Caco-2 (cell line): ENCODE measurements around the gene SEMA4D. TPM values are rescaled to one million over a fixed set of nuclear protein-coding genes. Genes with fewer than 3 reads are reported as not detected.

Experiments used
- BruUV-seq: library from RNA; stranded (reverse); fragments of 400-500 nt; replicated peaks from 2 replicates; lab custom pipeline; 2021; lab: Mats Ljungman, UMichigan
- CTCF ChIA-PET: fragments of 300-600 bp; sonication (Branson Sonifier 250); formaldehyde crosslinking; loops from one replicate; lab custom pipeline; 2022; ENCODE audit warnings: antibody characterized with exemption; lab: Charles Lee
- POLR2A ChIA-PET: fragments of 300-600 bp; sonication (Branson Sonifier 250); formaldehyde crosslinking; loops from one replicate; lab custom pipeline; 2022; ENCODE audit warnings: antibody characterized with exemption; lab: Charles Lee
- DNase-seq, 2 experiments: peaks; one replicate each; pipeline versions ENCODE4 v3.0.0 to v3.0.0-alpha.2; 2020 to 2022
- H3K27me3 ChIP-seq: replicated peaks from 2 replicates; pipeline ENCODE4 v1.6.0; 2011; ENCODE audit warnings: low read length; ENCODE audit not compliant: control insufficient read depth, insufficient read depth
- H3K36me3 ChIP-seq: 2 replicates; pipeline ENCODE4 v1.5.1; 2011; ENCODE audit warnings: low read length; ENCODE audit not compliant: control insufficient read depth, insufficient read depth
- H3K4me1 ChIP-seq: fragments of 250-450 bp; sonication (Bioruptor Pico); 2 replicates; pipeline ENCODE4 v1.5.1; 2020; ENCODE audit warnings: mild to moderate bottlenecking
- H3K4me3 ChIP-seq: 2 replicates; pipeline ENCODE4 v1.5.1; 2011; ENCODE audit warnings: low read depth, mild to moderate bottlenecking, control low read depth, low read length
- H3K9me3 ChIP-seq: fragments of 250-450 bp; sonication (Bioruptor Pico); 2 replicates; pipeline ENCODE4 v1.5.1; 2020; ENCODE audit warnings: mild to moderate bottlenecking, moderate library complexity
- H3K27ac Mint-ChIP-seq: one replicate; pipeline ENCODE4 v1.8.0; 2022; ENCODE audit warnings: mixed read lengths; ENCODE audit not compliant: unreplicated experiment
- H3K27me3 Mint-ChIP-seq: one replicate; pipeline ENCODE4 v1.8.0; 2022; ENCODE audit warnings: mixed read lengths; ENCODE audit not compliant: insufficient read depth, unreplicated experiment
- H3K36me3 Mint-ChIP-seq: one replicate; pipeline ENCODE4 v1.8.0; 2022; ENCODE audit warnings: mild to moderate bottlenecking, mixed read lengths; ENCODE audit not compliant: insufficient read depth, unreplicated experiment
- H3K4me1 Mint-ChIP-seq: one replicate; pipeline ENCODE4 v1.8.0; 2022; ENCODE audit warnings: low read depth, mixed read lengths; ENCODE audit not compliant: unreplicated experiment
- H3K4me3 Mint-ChIP-seq: one replicate; pipeline ENCODE4 v1.8.0; 2022; ENCODE audit warnings: mild to moderate bottlenecking, moderate library complexity, mixed read lengths; ENCODE audit not compliant: unreplicated experiment
- H3K9me3 Mint-ChIP-seq: one replicate; pipeline ENCODE4 v1.8.0; 2022; ENCODE audit warnings: mixed read lengths; ENCODE audit not compliant: unreplicated experiment
- intact Hi-C: fragments of 100-400 bp; cut with micrococcal nuclease; formaldehyde crosslinking; loops from one replicate; pipeline ENCODE4 v1.10.0; 2022; ENCODE audit not compliant: unreplicated experiment
- total RNA-seq: library from RNA; stranded (reverse); gene quantifications from 2 replicates; pipeline ENCODE4 v1.2.3, GENCODE V29; 2022
- TF ChIP-seq, protein P1 (sequence below), 2 experiments: fragments of 200-600 bp in 1 of 2; IDR thresholded peaks; 1 replicate in 1 of 2; 2 replicates in 1 of 2; pipeline versions ENCODE4 v1.5.1 to v1.8.0; 2011 to 2022; ENCODE audit warnings: antibody characterized with exemption in 1 of 2, control low read depth in 1 of 2, inconsistent platforms in 1 of 2, low read depth in 1 of 2, low read length in 1 of 2, mild to moderate bottlenecking in 1 of 2, moderate library complexity in 1 of 2; ENCODE audit not compliant: insufficient read depth in 1 of 2, severe bottlenecking in 1 of 2, unreplicated experiment in 1 of 2

The SEMA4D gene
- total RNA-seq, 1 experiment from 2014 or later: 17.1 TPM

DNA sequence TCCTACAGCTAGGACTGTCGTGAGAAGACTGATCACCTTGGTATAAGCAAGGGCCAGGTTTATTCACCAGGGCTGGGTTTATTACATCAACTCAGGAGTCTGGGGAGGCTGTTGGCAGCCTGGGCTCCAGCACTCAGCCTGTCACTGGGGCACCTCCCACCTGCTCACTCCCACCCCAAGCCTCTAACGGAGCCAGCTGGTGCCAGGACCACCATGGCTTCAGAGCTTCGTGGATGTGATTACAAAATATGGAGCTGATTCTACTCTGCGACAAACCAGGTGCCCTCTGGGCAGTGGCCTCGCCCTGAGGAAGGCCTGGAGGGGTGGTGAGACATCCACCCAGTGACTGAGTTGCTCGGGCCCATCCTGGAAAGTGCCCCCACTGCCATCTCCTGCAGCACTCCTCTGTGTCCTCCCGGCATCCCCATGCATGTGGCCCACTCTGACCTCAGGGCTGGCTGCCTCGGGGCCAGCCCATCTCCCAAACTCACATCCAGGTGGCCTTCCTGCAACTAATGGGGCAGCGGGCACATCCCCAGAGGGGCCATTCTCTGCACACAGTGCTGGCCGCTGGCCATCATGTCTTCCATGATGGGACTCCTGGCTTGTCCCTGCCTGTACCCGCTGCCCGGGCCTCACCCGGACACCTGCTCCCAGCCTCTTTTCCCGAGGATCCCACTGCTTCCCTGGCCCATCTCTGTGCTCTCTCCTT, 130.0 kb downstream of the SEMA4D start:
- Mint-ChIP-seq H3K27ac (no peak overlapping the region), H3K4me1 (no peaks in the 10 kb centered on the region), H3K36me3 (no peaks in the 10 kb centered on the region), H3K27me3 (no peaks in the 10 kb centered on the region), H3K9me3 (no peaks in the 10 kb centered on the region), H3K4me3 (no peak overlapping the region)
- intact Hi-C loops: no loop called here
- no peak overlapping the region for H3K4me3 ChIP-seq
- ChIA-PET CTCF (no interaction called here), POLR2A (interaction anchor here (0.6 kb wide), 1 partner anchor 83 kb away, joined by 9 read pairs; no protein-coding TSS in a partner anchor)
- DNase-seq: no peak
- no TSS peak for BruUV-seq
- no peaks in the 10 kb centered on the region for H3K9me3 ChIP-seq
- TF ChIP-seq, protein P1, sequence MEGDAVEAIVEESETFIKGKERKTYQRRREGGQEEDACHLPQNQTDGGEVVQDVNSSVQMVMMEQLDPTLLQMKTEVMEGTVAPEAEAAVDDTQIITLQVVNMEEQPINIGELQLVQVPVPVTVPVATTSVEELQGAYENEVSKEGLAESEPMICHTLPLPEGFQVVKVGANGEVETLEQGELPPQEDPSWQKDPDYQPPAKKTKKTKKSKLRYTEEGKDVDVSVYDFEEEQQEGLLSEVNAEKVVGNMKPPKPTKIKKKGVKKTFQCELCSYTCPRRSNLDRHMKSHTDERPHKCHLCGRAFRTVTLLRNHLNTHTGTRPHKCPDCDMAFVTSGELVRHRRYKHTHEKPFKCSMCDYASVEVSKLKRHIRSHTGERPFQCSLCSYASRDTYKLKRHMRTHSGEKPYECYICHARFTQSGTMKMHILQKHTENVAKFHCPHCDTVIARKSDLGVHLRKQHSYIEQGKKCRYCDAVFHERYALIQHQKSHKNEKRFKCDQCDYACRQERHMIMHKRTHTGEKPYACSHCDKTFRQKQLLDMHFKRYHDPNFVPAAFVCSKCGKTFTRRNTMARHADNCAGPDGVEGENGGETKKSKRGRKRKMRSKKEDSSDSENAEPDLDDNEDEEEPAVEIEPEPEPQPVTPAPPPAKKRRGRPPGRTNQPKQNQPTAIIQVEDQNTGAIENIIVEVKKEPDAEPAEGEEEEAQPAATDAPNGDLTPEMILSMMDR (IDR thresholded peaks at IDR 0.05; ENCODE audit: insufficient read depth in 1 of 2, low read depth in 1 of 2, low read length in 1 of 2, severe bottlenecking in 1 of 2, unreplicated experiment in 1 of 2): no peak
- H3K36me3 ChIP-seq: no peaks in the 10 kb centered on the region
- H3K4me1 ChIP-seq: no peaks in the 10 kb centered on the region
- no peaks in the 10 kb centered on the region for H3K27me3 ChIP-seq

DNA sequence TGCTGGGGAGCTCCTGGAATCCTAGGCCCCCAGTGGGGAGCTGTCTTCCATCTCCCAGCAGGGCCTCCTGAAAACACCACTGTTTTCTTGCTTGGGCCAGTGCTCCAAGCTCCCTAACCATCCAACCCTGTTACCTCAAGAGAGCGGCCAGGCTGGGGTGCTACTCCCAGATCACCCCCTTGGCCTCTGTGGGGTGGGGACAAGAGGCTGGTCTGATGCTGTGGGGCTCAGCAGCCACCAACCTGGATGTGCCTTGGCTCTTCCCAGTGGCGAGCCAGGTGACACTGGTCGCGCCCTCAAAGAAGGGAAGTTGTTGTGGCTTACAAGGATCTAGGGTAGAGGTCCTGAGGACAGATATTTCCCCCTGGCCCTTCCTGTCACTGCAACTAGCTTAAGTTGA, 130.6 kb downstream of the SEMA4D start:
- Histone ChIP-seq H3K4me3 (no peak overlapping the region), H3K36me3 (no peaks in the 10 kb centered on the region), H3K4me1 (no peaks in the 10 kb centered on the region), H3K9me3 (no peaks in the 10 kb centered on the region), H3K27me3 (no peaks in the 10 kb centered on the region)
- Mint-ChIP-seq H3K36me3 (peaks cover under 1% of the 10 kb centered on the region), H3K4me1 (no peaks in the 10 kb centered on the region), H3K4me3 (no peak overlapping the region), H3K27me3 (no peaks in the 10 kb centered on the region), H3K27ac (no peak overlapping the region), H3K9me3 (no peaks in the 10 kb centered on the region)
- intact Hi-C loops: no loop called here
- POLR2A ChIA-PET: interaction anchor here (0.6 kb wide), 1 partner anchor 83 kb away, joined by 9 read pairs; no protein-coding TSS in a partner anchor
- TF ChIP-seq, protein P1 (IDR thresholded peaks at IDR 0.05; ENCODE audit: insufficient read depth in 1 of 2, low read depth in 1 of 2, low read length in 1 of 2, severe bottlenecking in 1 of 2, unreplicated experiment in 1 of 2): no peak
- no peak for DNase-seq
- no TSS peak for BruUV-seq
- CTCF ChIA-PET: no interaction called here

DNA sequence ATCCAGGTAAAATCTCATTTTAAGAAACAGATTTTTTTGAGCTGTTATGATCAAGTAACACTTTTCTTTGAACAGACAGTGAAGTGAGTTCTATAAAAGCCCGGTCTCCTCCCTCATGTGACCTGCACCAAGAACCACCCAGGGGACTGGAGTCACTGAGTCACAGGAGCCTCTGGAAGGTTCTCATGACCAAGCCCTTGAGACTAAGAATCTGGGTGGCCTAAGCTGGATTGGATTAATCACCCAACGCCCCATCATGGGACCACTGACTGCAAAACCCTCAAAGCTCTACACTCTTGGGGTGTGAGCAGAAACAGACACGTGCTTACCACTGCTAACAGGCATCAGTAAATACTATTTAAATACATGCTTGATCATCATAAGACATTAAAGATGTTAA, 131.2 kb downstream of the SEMA4D start:
- no TSS peak for BruUV-seq
- no peaks in the 10 kb centered on the region for H3K4me1 ChIP-seq
- H3K27ac Mint-ChIP-seq: no peak overlapping the region
- H3K4me1 Mint-ChIP-seq: no peaks in the 10 kb centered on the region
- no peaks in the 10 kb centered on the region for H3K27me3 Mint-ChIP-seq
- H3K9me3 Mint-ChIP-seq: no peaks in the 10 kb centered on the region
- no peak for DNase-seq
- TF ChIP-seq, protein P1 (IDR thresholded peaks at IDR 0.05; ENCODE audit: insufficient read depth in 1 of 2, low read depth in 1 of 2, low read length in 1 of 2, severe bottlenecking in 1 of 2, unreplicated experiment in 1 of 2): no peak
- H3K27me3 ChIP-seq: no peaks in the 10 kb centered on the region
- no peaks in the 10 kb centered on the region for H3K36me3 ChIP-seq
- no peaks in the 10 kb centered on the region for H3K9me3 ChIP-seq
- intact Hi-C loops: no loop called here
- no peak overlapping the region for H3K4me3 Mint-ChIP-seq
- H3K4me3 ChIP-seq: no peak overlapping the region
- ChIA-PET CTCF (no interaction called here), POLR2A (no interaction called here)
- H3K36me3 Mint-ChIP-seq: peaks cover 6% of the 10 kb centered on the region
